Putamen (tissue), 1 donor: ENCODE results near the gene ADIG.

Source experiments
- DNase-seq: peaks from one replicate; pipeline ENCODE4 v3.0.0-alpha.2; 2016; ENCODE audit warnings: low spot score

The ADIG gene

DNA sequence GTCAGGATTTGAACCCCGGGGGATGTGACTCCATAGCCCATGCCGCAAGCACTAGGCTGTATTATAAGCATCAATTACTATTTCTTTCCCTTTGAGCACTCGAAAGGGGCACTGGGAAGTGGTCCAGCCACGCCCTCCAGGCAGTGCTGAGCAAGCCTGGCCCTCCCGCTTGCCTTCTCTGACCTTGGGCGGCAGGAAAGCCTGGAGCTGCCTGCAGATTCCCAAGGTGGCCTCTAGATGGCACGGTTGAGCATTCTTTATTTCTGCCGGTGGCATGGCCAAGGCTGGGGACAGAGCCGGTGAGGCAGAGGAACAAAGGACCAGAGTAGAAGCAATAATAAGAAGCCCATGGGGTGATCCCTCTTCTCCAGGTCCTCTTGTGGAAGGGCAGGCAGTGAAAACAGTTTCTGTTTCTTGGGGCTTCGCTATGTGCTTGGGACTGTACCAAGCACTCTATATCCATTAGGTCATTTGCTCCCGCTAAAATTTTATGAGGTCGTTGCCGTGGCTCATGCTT, 52.6 kb downstream of the ADIG start:
- DNase-seq: no peak

DNA sequence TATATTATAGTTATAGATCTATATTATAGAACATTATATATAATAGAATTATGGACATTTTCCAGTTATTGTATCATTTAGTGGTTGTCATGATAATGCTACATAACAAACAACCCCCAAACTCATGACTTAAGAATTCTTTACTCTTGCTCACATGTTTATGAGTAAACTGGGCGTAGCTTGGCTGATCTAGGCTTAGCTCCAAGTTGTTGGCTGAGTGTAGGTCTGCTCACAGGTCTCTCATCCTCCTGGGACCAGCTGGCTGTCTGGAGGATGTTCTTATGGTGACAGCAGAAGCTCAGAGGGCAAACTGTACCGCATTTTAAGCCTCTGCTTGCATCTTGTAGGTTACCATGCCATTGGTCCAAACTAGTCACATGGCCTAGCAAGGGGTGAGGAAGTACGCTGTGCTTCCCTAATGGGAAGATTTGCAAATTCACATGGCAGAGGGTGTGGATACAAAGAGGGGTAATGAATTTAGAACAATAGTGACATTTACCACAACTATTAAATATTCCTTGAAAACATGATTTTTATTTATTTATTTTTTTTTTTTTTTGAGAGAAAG, 54.8 kb downstream of the ADIG start:
- DNase-seq: no peak
